ENCODE data around the gene GPS1.

The GPS1 gene

GRCh38 chr17:82052638-82053059 is 951 bp downstream of the GPS1 start:
- TF ChIP-seq CTCF (IDR thresholded peaks at IDR 0.05; ENCODE audit: control insufficient read depth, extremely low read depth, insufficient read depth): no peak
- H3K4me3 ChIP-seq (ENCODE audit: low read depth, low read length): peak overlapping the region; percentile 89
- DNase-seq (ENCODE audit: low read depth): no peak

- DNase-seq (ENCODE audit: low read depth): no peak
- TF ChIP-seq CTCF (IDR thresholded peaks at IDR 0.05; ENCODE audit: control insufficient read depth, extremely low read depth, insufficient read depth): no peak
- peak overlapping the region; percentile 89 for H3K4me3 ChIP-seq (ENCODE audit: low read depth, low read length)
Measured at GRCh38 chr17:82053130-82053529, 1.4 kb downstream of the GPS1 start.

- H3K4me3 ChIP-seq (ENCODE audit: low read depth, low read length): no peak overlapping the region
- TF ChIP-seq CTCF (IDR thresholded peaks at IDR 0.05; ENCODE audit: control insufficient read depth, extremely low read depth, insufficient read depth): no peak
- DNase-seq (ENCODE audit: low read depth): no peak
Measured at GRCh38 chr17:82053556-82054263, 2.0 kb downstream of the GPS1 start.

GRCh38 chr17:82054351-82055022 is 2.8 kb downstream of the GPS1 start:
- no peak for TF ChIP-seq CTCF (IDR thresholded peaks at IDR 0.05; ENCODE audit: control insufficient read depth, extremely low read depth, insufficient read depth)
- H3K4me3 ChIP-seq (ENCODE audit: low read depth, low read length): no peak overlapping the region
- DNase-seq (ENCODE audit: low read depth): no peak

- DNase-seq (ENCODE audit: low read depth): no peak
- no peak for TF ChIP-seq CTCF (IDR thresholded peaks at IDR 0.05; ENCODE audit: control insufficient read depth, extremely low read depth, insufficient read depth)
- no peak overlapping the region for H3K4me3 ChIP-seq (ENCODE audit: low read depth, low read length)
Measured at GRCh38 chr17:82055023-82055964, 3.6 kb downstream of the GPS1 start.

- no peak for TF ChIP-seq CTCF (IDR thresholded peaks at IDR 0.05; ENCODE audit: control insufficient read depth, extremely low read depth, insufficient read depth)
- DNase-seq (ENCODE audit: low read depth): no peak
Measured at GRCh38 chr17:82055965-82056728, 4.4 kb downstream of the GPS1 start.

More at GRCh38 chr17:82055965-82056728, 4.4 kb downstream of the GPS1 start:
- no peak overlapping the region for H3K4me3 ChIP-seq (ENCODE audit: low read depth, low read length)
